Gastrocnemius medialis (tissue), 4 donors: Measurements from ENCODE around the gene RSPH6A. TPM values are rescaled to one million over a fixed set of nuclear protein-coding genes. Genes with fewer than 3 reads are reported as not detected.
A peak's percentile ranks its signal among the peaks of the same experiment; 100 is the strongest.

ENCODE experiments used
- ATAC-seq, 2 donors: fragments of 150-250 bp; one replicate each; pipeline ENCODE4 v1.9.1; 2016
- DNase-seq, 2 donors: peaks; one replicate each; pipeline ENCODE4 v3.0.0-alpha.2; 2019
- H3K27ac ChIP-seq, 4 donors: fragments of 200-600 bp; sonication (generic); 1 replicate in 1 of 4; 2 replicates in 3 of 4; pipeline ENCODE4 v1.5.1; 2016 to 2018; ENCODE audit warnings: mild to moderate bottlenecking in 2 of 4, moderate library complexity in 1 of 4
- H3K27me3 ChIP-seq, 3 donors: fragments of 200-600 bp; sonication (generic) in 2 of 3; 1 replicate in 1 of 3; 2 replicates in 2 of 3; pipeline versions ENCODE4 v1.5.1 to v1.6.0; 2016 to 2019; ENCODE audit warnings: mild to moderate bottlenecking in 1 of 3, moderate library complexity in 1 of 3
- H3K36me3 ChIP-seq, 2 donors: fragments of 200-600 bp; sonication (generic) in 1 of 2; one replicate each; pipeline ENCODE4 v1.5.1; 2017 to 2018
- H3K4me1 ChIP-seq, 2 donors: fragments of 200-600 bp; sonication (generic) in 1 of 2; one replicate each; pipeline ENCODE4 v1.5.1; 2016 to 2017; ENCODE audit warnings: mild to moderate bottlenecking in 2 of 2
- H3K4me3 ChIP-seq, 4 donors: fragments of 200-600 bp; sonication (generic) in 3 of 4; 1 replicate in 1 of 4; 2 replicates in 3 of 4; pipeline ENCODE4 v1.5.1; 2016 to 2019; ENCODE audit warnings: mild to moderate bottlenecking in 2 of 4
- H3K9me3 ChIP-seq, 3 donors: fragments of 200-600 bp; sonication (generic) in 2 of 3; 1 replicate in 1 of 3; 2 replicates in 2 of 3; pipeline ENCODE4 v1.5.1; 2016 to 2019
- CTCF ChIP-seq, 5 experiments: fragments of 450-650 bp in 3 of 5; fragments of 200-600 bp in 2 of 5; sonication (generic) in 2 of 5; IDR thresholded peaks in 4 of 5; conservative IDR thresholded peaks in 1 of 5; 1 replicate in 4 of 5; 2 replicates in 1 of 5; pipeline ENCODE4 v1.5.1; 2016 to 2019; ENCODE audit warnings: antibody characterized with exemption in 5 of 5, mild to moderate bottlenecking in 3 of 5, moderate library complexity in 3 of 5
- POLR2A ChIP-seq, 2 donors: fragments of 450-650 bp; IDR thresholded peaks; one replicate each; pipeline ENCODE4 v1.6.1; 2017; ENCODE audit warnings: antibody characterized with exemption in 2 of 2, mild to moderate bottlenecking in 2 of 2, moderate library complexity in 2 of 2
- in situ Hi-C, 4 donors: fragments of 200-750 bp; cut with MboI; loops; one replicate each; pipeline versions ENCODE4 v1.15.0 to v1.8.0; 2017; ENCODE audit warnings: low sequenced_read_pairs in 4 of 4
- intact Hi-C: fragments of 100-400 bp; cut with DNase I; formaldehyde crosslinking; loops from one replicate; pipeline ENCODE4 v1.15.1; 2023; ENCODE audit warnings: low total_unique reads
- total RNA-seq, 4 donors: library from RNA; depleted of rRNA; stranded (reverse); fragments of >200 nt; gene quantifications; one replicate each; pipeline versions ENCODE4 v1.1.0 to v1.2.3, GENCODE V29; 2016

The RSPH6A gene
- total RNA-seq, 4 donors from 2014 or later = not detected

- TF ChIP-seq CTCF (IDR thresholded peaks at IDR 0.05 in 4 of 5, conservative IDR thresholded peaks at IDR 0.05 in 1 of 5) (no peak), POLR2A (IDR thresholded peaks at IDR 0.05) (no peak)
- ATAC-seq (no peak), DNase-seq (no peak)
- in situ Hi-C loops (no loop called here), intact Hi-C loops (loop anchor here (2.0 to 5.0 kb wide), 2 partner anchors 70 to 201 kb away; partner anchors contain the start of gene IRF2BP1)
- Histone ChIP-seq H3K9me3 (no peaks in the 10 kb centered on the region), H3K27me3 (peaks cover 0 to 11% (median 5%) of the 10 kb centered on the region in 3 donors), H3K27ac (no peak overlapping the region), H3K4me3 (no peak overlapping the region), H3K4me1 (peaks cover 0 to 3% of the 10 kb centered on the region in 2 donors), H3K36me3 (peaks cover 0 to 11% of the 10 kb centered on the region in 2 donors)
These were observed 1.3 kb upstream of the RSPH6A start for GRCh38 chr19:45816236-45817009.

GRCh38 chr19:45815481-45816216 is 541 bp upstream of the RSPH6A start:
- ATAC-seq (no peak), DNase-seq (no peak)
- intact Hi-C loops (loop anchor here (2.0 to 5.0 kb wide), 2 partner anchors 71 to 202 kb away; partner anchors contain the start of gene IRF2BP1), in situ Hi-C loops (no loop called here)
- TF ChIP-seq CTCF (IDR thresholded peaks at IDR 0.05 in 4 of 5, conservative IDR thresholded peaks at IDR 0.05 in 1 of 5) = no peak
- TF ChIP-seq POLR2A (IDR thresholded peaks at IDR 0.05) = no peak
- H3K27me3 ChIP-seq = peaks cover 0 to 11% (median 5%) of the 10 kb centered on the region in 3 donors
- H3K9me3 ChIP-seq = no peaks in the 10 kb centered on the region
- no peak overlapping the region for H3K27ac ChIP-seq
- peak overlapping the region; percentile 21 to 44 (median 25) for H3K4me3 ChIP-seq
- peaks cover 0 to 3% of the 10 kb centered on the region in 2 donors for H3K4me1 ChIP-seq
- H3K36me3 ChIP-seq = peaks cover 0 to 3% of the 10 kb centered on the region in 2 donors

GRCh38 chr19:45814166-45814780 is 835 bp downstream of the RSPH6A start:
- peaks cover 3% of the 10 kb centered on the region in 2 donors for H3K4me1 ChIP-seq
- no peak for DNase-seq
- no peak for ATAC-seq
- H3K36me3 ChIP-seq = no peaks in the 10 kb centered on the region
- intact Hi-C loops = no loop called here
- in situ Hi-C loops = no loop called here
- peaks cover 0 to 11% (median 5%) of the 10 kb centered on the region in 3 donors for H3K27me3 ChIP-seq
- no peaks in the 10 kb centered on the region for H3K9me3 ChIP-seq
- TF ChIP-seq POLR2A (IDR thresholded peaks at IDR 0.05) (no peak), CTCF (IDR thresholded peaks at IDR 0.05 in 4 of 5, conservative IDR thresholded peaks at IDR 0.05 in 1 of 5) (no peak)
- H3K4me3 ChIP-seq = no peak overlapping the region
- no peak overlapping the region for H3K27ac ChIP-seq

- in situ Hi-C loops (no loop called here), intact Hi-C loops (no loop called here)
- Histone ChIP-seq H3K4me3 (no peak overlapping the region), H3K27me3 (peaks cover 0 to 11% (median 5%) of the 10 kb centered on the region in 3 donors), H3K4me1 (peaks cover 3% of the 10 kb centered on the region in 2 donors), H3K9me3 (no peaks in the 10 kb centered on the region), H3K27ac (no peak overlapping the region), H3K36me3 (no peaks in the 10 kb centered on the region)
- DNase-seq (no peak), ATAC-seq (no peak)
- TF ChIP-seq POLR2A (IDR thresholded peaks at IDR 0.05) (no peak), CTCF (IDR thresholded peaks at IDR 0.05 in 4 of 5, conservative IDR thresholded peaks at IDR 0.05 in 1 of 5) (no peak)
These were observed 2.8 kb downstream of the RSPH6A start for GRCh38 chr19:45812297-45812696.
